SJSA1 (cell line): ENCODE results near the gene MITF. TPM values are rescaled to one million over a fixed set of nuclear protein-coding genes. Genes with fewer than 3 reads are reported as not detected.

Experiments
- DNase-seq, 2 experiments: peaks; one replicate each; pipeline ENCODE4 v3.0.0-alpha.2; 2015 to 2020; ENCODE audit warnings: low spot score in 2 of 2, low read depth in 1 of 2
- H3K27ac ChIP-seq: fragments of 250-450 bp; sonication (Bioruptor Pico); 2 replicates; pipeline ENCODE4 v1.5.1; 2020; ENCODE audit warnings: mild to moderate bottlenecking, moderate library complexity
- H3K27me3 ChIP-seq: fragments of 250-450 bp; sonication (Bioruptor Pico); replicated peaks from 2 replicates; pipeline ENCODE4 v1.5.1; 2020; ENCODE audit warnings: mild to moderate bottlenecking, moderate library complexity
- H3K36me3 ChIP-seq: fragments of 250-450 bp; sonication (Bioruptor Pico); 2 replicates; pipeline ENCODE4 v1.5.1; 2020; ENCODE audit warnings: mild to moderate bottlenecking
- H3K4me1 ChIP-seq: fragments of 250-450 bp; sonication (Bioruptor Pico); replicated peaks from 2 replicates; pipeline ENCODE4 v1.6.1; 2021; ENCODE audit warnings: mild to moderate bottlenecking
- H3K4me3 ChIP-seq: fragments of 250-450 bp; sonication (Bioruptor Pico); 2 replicates; pipeline ENCODE4 v1.5.1; 2020; ENCODE audit warnings: mild to moderate bottlenecking
- H3K9me3 ChIP-seq: fragments of 250-450 bp; sonication (Bioruptor Pico); replicated peaks from 2 replicates; pipeline ENCODE4 v1.5.1; 2020; ENCODE audit warnings: mild to moderate bottlenecking
- total RNA-seq: library from RNA; depleted of rRNA; stranded (reverse); fragments of >200 nt; shearing (Covaris generic); gene quantifications from 2 replicates; pipeline ENCODE4 v1.2.3, GENCODE V29; 2014

The MITF gene
- total RNA-seq, 1 experiment from 2014 or later, result 16.5 TPM

GRCh38 chr3:69715204-69715603 is 24.1 kb upstream of the MITF start:
- Histone ChIP-seq H3K4me3 (no peak overlapping the region), H3K4me1 (peaks cover 19% of the 10 kb centered on the region), H3K27ac (no peak overlapping the region), H3K27me3 (no peaks in the 10 kb centered on the region), H3K9me3 (no peaks in the 10 kb centered on the region), H3K36me3 (no peaks in the 10 kb centered on the region)
- no peak for DNase-seq

- Histone ChIP-seq H3K9me3 (no peaks in the 10 kb centered on the region), H3K27ac (no peak overlapping the region), H3K4me1 (peaks cover 14% of the 10 kb centered on the region), H3K27me3 (no peaks in the 10 kb centered on the region), H3K4me3 (no peak overlapping the region), H3K36me3 (no peaks in the 10 kb centered on the region)
- DNase-seq, result no peak
Measured at GRCh38 chr3:69716119-69716518, 23.1 kb upstream of the MITF start.

GRCh38 chr3:69718866-69719586 is 20.2 kb upstream of the MITF start:
- DNase-seq, result peak in 1 of 2 experiments; percentile 6
- Histone ChIP-seq H3K4me1 (peaks cover 14% of the 10 kb centered on the region), H3K36me3 (no peaks in the 10 kb centered on the region), H3K27me3 (no peaks in the 10 kb centered on the region), H3K27ac (no peak overlapping the region), H3K9me3 (no peaks in the 10 kb centered on the region), H3K4me3 (no peak overlapping the region)

GRCh38 chr3:69719587-69720122 is 19.6 kb upstream of the MITF start:
- no peak for DNase-seq
- Histone ChIP-seq H3K27me3 (no peaks in the 10 kb centered on the region), H3K36me3 (no peaks in the 10 kb centered on the region), H3K27ac (no peak overlapping the region), H3K4me3 (no peak overlapping the region), H3K4me1 (peaks cover 19% of the 10 kb centered on the region), H3K9me3 (no peaks in the 10 kb centered on the region)

- DNase-seq, result no peak
- no peak overlapping the region for H3K27ac ChIP-seq
Measured at GRCh38 chr3:69720824-69721223, 18.4 kb upstream of the MITF start.

GRCh38 chr3:69723389-69723788 is 15.9 kb upstream of the MITF start:
- Histone ChIP-seq H3K9me3 (no peaks in the 10 kb centered on the region), H3K27ac (no peak overlapping the region), H3K36me3 (no peaks in the 10 kb centered on the region), H3K4me3 (no peak overlapping the region), H3K4me1 (peaks cover 28% of the 10 kb centered on the region), H3K27me3 (no peaks in the 10 kb centered on the region)
- DNase-seq, result no peak

More at GRCh38 chr3:69720824-69721223, 18.4 kb upstream of the MITF start:
- Histone ChIP-seq H3K4me1 (peaks cover 28% of the 10 kb centered on the region), H3K36me3 (no peaks in the 10 kb centered on the region), H3K27me3 (no peaks in the 10 kb centered on the region), H3K9me3 (no peaks in the 10 kb centered on the region), H3K4me3 (no peak overlapping the region)

GRCh38 chr3:69724722-69725435 is 14.4 kb upstream of the MITF start:
- Histone ChIP-seq H3K27me3 (no peaks in the 10 kb centered on the region), H3K36me3 (no peaks in the 10 kb centered on the region), H3K27ac (peak overlapping the region; percentile 29), H3K4me1 (peaks cover 16% of the 10 kb centered on the region), H3K9me3 (no peaks in the 10 kb centered on the region), H3K4me3 (no peak overlapping the region)
- DNase-seq, result peak; percentile 49 to 59

GRCh38 chr3:69725994-69726571 is 13.2 kb upstream of the MITF start:
- no peaks in the 10 kb centered on the region for H3K36me3 ChIP-seq
- DNase-seq, result no peak
- H3K27me3 ChIP-seq, result no peaks in the 10 kb centered on the region
- no peaks in the 10 kb centered on the region for H3K9me3 ChIP-seq
- H3K4me1 ChIP-seq, result peaks cover 15% of the 10 kb centered on the region
- no peak overlapping the region for H3K4me3 ChIP-seq
- H3K27ac ChIP-seq, result no peak overlapping the region

GRCh38 chr3:69729147-69729919 is 9.9 kb upstream of the MITF start:
- Histone ChIP-seq H3K27ac (no peak overlapping the region), H3K27me3 (no peaks in the 10 kb centered on the region), H3K36me3 (no peaks in the 10 kb centered on the region), H3K4me1 (peaks cover 13% of the 10 kb centered on the region), H3K9me3 (no peaks in the 10 kb centered on the region), H3K4me3 (no peak overlapping the region)
- no peak for DNase-seq

- H3K4me3 ChIP-seq, result no peak overlapping the region
- H3K36me3 ChIP-seq, result no peaks in the 10 kb centered on the region
- H3K27ac ChIP-seq, result no peak overlapping the region
- no peaks in the 10 kb centered on the region for H3K9me3 ChIP-seq
- H3K27me3 ChIP-seq, result no peaks in the 10 kb centered on the region
- no peak for DNase-seq
- no peaks in the 10 kb centered on the region; the same call in 1 of the 2 replicates for H3K4me1 ChIP-seq
Measured at GRCh38 chr3:69731080-69731479, 8.2 kb upstream of the MITF start.

GRCh38 chr3:69735893-69736292 is 3.4 kb upstream of the MITF start:
- Histone ChIP-seq H3K4me1 (peaks cover 15% of the 10 kb centered on the region), H3K27ac (no peak overlapping the region), H3K36me3 (0 out of 2 replicates have a peak, but pooled peaks cover 2% of the 10 kb centered on the region), H3K4me3 (no peak overlapping the region), H3K9me3 (no peaks in the 10 kb centered on the region), H3K27me3 (no peaks in the 10 kb centered on the region)
- no peak for DNase-seq

- 0 out of 2 replicates have a peak, but pooled peaks cover 2% of the 10 kb centered on the region for H3K36me3 ChIP-seq
- no peak overlapping the region for H3K4me3 ChIP-seq
- H3K27ac ChIP-seq, result no peak overlapping the region
- H3K4me1 ChIP-seq, result peaks cover 15% of the 10 kb centered on the region
- no peaks in the 10 kb centered on the region for H3K27me3 ChIP-seq
- H3K9me3 ChIP-seq, result no peaks in the 10 kb centered on the region
- no peak for DNase-seq
Measured at GRCh38 chr3:69737392-69737791, 1.9 kb upstream of the MITF start.

- Histone ChIP-seq H3K27me3 (no peaks in the 10 kb centered on the region), H3K36me3 (0 out of 2 replicates have a peak, but pooled peaks cover 2% of the 10 kb centered on the region), H3K4me1 (peaks cover 15% of the 10 kb centered on the region), H3K9me3 (no peaks in the 10 kb centered on the region), H3K27ac (no peak overlapping the region), H3K4me3 (peak overlapping the region; percentile 74)
- DNase-seq, result peak in 1 of 2 experiments; percentile 10
Measured at GRCh38 chr3:69738315-69738714, 949 bp upstream of the MITF start.
